ENCODE results near the gene PCDHGA2.
"Not testable (repeated sequence)": the region's sequence is repeated elsewhere in the genome, so short reads cannot be mapped to it uniquely, and the experiment has no call there.

The PCDHGA2 gene

GRCh38 chr5:141349917-141350619 is 11.5 kb downstream of the PCDHGA2 start, which contains the start of gene PCDHGB1:
Gene PCDHGB1 (plus strand): TSS chr5:141350099. CDS start chr5:141350261, 162 bp downstream.
- peak; percentile 44 for DNase-seq

- DNase-seq: no peak
Observed at GRCh38 chr5:141351591-141351990, 13.0 kb downstream of the PCDHGA2 start.

GRCh38 chr5:141354900-141355469 is 16.4 kb downstream of the PCDHGA2 start, which contains the start of gene PCDHGA4:
Gene PCDHGA4 (plus strand): TSS chr5:141355021. CDS start chr5:141355108, 87 bp downstream.
- no peak for DNase-seq

GRCh38 chr5:141355641-141356040 is 17.1 kb downstream of the PCDHGA2 start:
- DNase-seq: no peak

- DNase-seq: no peak
Observed at GRCh38 chr5:141356133-141356532, 17.6 kb downstream of the PCDHGA2 start.

- no peak for DNase-seq
Observed at GRCh38 chr5:141356950-141357349, 18.4 kb downstream of the PCDHGA2 start.

DNA sequence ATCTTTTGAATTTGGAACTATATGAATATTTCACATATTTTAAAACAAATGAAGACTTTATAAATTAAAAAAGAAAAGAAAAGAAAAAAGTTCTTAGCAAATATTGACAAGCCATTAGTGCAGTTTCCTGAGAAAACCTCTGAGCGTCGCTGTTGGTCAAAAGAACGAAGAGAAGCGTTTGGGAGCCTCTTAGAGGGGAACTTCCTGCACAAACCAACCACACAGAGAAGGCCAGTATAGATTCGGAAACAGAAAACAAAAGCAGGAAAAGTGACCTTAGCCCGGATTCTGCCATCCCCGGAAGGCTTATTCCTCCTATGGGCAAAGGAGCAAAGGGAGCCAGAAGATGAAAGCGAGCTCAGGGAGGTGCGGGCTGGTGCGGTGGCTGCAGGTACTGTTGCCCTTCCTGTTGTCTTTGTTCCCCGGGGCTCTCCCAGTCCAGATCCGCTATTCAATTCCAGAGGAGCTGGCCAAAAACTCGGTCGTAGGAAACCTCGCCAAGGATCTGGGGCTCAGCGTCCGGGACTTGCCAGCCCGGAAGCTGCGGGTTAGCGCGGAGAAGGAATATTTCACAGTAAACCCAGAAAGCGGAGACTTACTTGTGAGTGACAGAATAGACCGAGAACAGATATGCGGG is 21.3 kb downstream of the PCDHGA2 start, which contains the start of gene PCDHGB2:
TSS of gene PCDHGB2 (plus strand) at position 205 of the 637 bp plus-strand sequence. CDS start at position 347, 142 bp downstream.
- no peak for DNase-seq

DNA sequence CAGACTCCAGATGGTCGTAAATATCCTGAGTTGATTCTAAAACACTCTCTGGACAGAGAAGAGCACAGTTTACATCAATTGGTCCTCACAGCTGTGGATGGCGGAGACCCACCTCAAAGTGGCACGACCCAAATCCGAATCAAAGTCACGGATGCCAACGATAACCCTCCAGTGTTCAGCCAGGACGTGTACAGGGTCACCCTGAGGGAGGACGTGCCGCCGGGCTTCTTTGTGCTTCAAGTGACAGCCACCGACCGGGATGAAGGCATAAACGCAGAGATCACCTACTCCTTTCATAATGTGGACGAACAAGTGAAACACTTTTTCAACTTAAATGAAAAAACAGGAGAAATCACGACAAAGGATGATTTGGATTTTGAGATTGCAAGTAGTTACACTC is 22.1 kb downstream of the PCDHGA2 start:
- DNase-seq: no peak

- no peak for DNase-seq
Observed at GRCh38 chr5:141362719-141363118, 24.2 kb downstream of the PCDHGA2 start.

DNA sequence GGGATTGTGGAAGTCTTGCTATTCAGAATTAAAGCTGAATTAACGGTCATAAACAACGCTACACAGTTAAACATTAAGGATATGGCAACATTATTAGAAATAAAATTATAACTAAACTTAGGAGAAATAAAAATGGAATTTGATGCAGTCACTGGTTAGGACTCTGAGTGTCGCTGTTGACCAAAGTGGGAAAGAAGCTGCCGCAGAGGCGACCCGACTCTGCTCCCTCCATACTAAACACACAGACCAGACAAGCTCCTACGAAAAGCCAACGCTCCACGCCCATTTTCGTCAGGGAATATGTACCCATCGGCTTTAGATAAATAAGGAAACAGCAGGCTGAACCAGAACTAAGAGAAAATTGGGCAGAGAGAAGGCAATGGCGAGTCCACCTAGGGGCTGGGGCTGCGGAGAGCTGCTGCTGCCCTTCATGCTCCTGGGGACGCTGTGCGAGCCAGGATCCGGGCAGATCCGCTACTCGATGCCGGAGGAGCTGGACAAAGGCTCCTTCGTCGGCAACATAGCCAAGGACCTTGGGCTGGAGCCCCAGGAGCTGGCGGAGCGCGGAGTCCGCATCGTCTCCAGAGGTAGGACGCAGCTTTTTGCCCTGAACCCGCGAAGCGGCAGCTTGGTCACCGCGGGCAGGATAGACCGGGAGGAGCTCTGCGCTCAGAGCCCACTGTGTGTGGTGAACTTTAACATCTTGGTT is 25.5 kb downstream of the PCDHGA2 start, which contains the start of gene PCDHGA5:
TSS of gene PCDHGA5 (plus strand) at position 211 of the 709 bp plus-strand sequence. CDS start at position 380, 169 bp downstream.
- DNase-seq: no peak

DNA sequence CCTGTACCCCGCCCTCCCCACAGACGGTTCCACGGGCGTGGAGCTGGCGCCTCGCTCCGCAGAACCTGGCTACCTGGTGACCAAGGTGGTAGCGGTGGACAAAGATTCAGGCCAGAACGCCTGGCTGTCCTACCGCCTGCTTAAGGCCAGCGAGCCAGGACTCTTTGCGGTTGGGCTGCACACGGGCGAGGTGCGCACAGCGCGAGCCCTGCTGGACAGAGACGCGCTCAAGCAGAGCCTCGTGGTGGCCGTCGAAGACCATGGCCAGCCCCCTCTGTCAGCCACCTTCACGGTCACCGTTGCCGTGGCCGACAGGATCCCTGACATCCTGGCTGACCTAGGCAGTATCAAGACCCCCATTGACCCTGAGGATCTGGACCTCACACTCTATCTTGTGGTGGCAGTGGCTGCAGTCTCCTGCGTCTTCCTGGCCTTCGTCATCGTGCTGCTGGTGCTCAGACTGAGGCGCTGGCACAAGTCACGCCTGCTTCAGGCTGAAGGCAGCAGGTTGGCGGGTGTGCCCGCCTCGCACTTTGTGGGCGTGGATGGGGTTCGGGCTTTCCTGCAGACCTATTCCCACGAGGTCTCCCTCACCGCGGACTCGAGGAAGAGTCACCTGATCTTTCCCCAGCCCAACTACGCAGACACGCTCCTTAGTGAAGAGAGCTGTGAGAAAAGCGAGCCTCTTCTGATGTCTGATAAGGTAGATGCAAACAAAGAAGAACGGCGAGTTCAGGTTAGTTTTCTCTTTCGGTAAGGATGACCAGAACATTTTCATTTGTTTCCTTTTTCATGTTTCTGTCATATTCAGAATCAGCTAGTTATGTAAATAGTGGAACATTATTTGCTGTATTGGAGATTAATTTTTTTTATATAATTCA is 27.7 kb downstream of the PCDHGA2 start:
- no peak for DNase-seq

DNA sequence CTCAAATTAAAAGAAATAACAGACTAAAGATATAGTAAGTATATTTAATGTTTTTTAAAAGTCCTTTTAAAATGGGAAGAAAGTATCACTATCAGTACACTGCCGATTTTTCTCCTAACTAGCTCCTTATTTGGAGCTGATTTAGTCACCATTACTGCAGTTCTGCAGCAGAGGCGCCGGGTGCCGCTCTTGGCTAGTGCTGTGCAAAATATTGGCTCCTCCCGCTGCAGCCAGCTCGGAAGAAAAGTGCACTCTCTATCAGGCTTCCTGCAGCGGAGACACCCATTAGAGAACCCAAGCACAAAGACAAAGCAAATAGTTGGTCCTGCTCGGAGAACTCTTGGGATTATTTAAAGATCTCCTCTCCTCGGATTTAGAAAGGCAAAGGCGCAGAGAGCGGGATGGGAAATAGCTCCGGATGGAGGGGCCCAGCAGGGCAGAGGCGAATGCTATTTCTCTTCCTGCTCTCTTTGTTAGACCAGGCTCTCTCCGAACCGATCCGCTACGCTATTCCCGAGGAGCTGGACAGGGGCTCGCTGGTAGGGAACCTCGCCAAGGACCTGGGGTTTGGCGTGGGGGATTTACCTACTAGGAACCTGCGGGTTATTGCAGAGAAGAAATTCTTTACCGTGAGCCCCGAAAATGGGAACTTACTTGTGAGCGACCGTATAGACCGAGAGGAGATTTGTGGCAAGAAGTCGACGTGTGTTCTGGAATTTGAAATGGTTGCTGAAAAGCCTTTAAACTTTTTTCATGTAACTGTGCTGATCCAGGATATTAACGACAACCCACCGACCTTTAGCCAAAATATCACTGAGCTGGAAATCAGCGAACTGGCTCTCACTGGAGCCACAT is 31.7 kb downstream of the PCDHGA2 start, which contains the start of gene PCDHGB3:
TSS of gene PCDHGB3 (plus strand) at position 249 of the 855 bp plus-strand sequence. CDS start at position 402, 153 bp downstream.
- DNase-seq: peak; percentile 34

- no peak for DNase-seq
Observed at GRCh38 chr5:141371572-141372475, 33.3 kb downstream of the PCDHGA2 start.

DNA sequence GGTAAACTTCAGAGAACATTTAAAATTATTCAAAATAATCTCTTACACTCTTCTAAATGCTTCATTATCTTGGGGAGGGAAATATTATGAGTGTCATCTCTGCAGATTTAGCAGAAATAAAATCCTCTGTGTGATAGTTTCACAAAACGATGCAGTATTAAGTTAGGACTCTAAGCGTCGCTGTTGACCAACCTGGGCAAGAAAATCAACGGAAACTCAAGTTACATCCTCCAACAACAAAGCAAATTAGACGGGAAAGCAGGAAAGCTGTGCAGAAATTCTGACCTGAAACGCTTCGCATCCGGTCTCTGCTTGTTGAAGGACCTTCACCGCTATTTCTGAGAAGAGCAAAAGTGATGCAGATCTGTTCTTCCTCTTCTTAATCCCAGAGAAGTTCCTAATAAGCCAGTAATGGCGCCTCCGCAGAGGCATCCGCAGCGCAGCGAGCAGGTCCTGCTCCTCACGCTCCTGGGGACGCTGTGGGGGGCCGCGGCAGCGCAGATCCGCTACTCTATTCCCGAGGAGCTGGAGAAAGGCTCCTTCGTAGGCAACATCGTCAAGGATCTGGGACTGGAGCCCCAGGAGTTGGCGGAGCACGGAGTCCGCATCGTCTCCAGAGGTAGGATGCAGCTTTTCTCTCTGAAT is 35.2 kb downstream of the PCDHGA2 start, which contains the start of gene PCDHGA6:
TSS of gene PCDHGA6 (plus strand) at position 219 of the 645 bp plus-strand sequence. CDS start at position 412, 193 bp downstream.
- no peak for DNase-seq

GRCh38 chr5:141374627-141375026 is 36.1 kb downstream of the PCDHGA2 start:
- no peak for DNase-seq

- DNase-seq: not testable (repeated sequence)
Observed at GRCh38 chr5:141375444-141376155, 37.0 kb downstream of the PCDHGA2 start.

- no peak for DNase-seq
Observed at GRCh38 chr5:141382469-141383294, 44.1 kb downstream of the PCDHGA2 start, which contains the start of gene PCDHGA7. Gene PCDHGA7 (plus strand): TSS chr5:141382742. CDS start chr5:141382900, 158 bp downstream.

Measured in CD4-positive, alpha-beta T cell treated with Interleukin-17A for 4 hours (primary cell).